Measurements from ENCODE around the gene EVI5L.

Gene EVI5L

DNA sequence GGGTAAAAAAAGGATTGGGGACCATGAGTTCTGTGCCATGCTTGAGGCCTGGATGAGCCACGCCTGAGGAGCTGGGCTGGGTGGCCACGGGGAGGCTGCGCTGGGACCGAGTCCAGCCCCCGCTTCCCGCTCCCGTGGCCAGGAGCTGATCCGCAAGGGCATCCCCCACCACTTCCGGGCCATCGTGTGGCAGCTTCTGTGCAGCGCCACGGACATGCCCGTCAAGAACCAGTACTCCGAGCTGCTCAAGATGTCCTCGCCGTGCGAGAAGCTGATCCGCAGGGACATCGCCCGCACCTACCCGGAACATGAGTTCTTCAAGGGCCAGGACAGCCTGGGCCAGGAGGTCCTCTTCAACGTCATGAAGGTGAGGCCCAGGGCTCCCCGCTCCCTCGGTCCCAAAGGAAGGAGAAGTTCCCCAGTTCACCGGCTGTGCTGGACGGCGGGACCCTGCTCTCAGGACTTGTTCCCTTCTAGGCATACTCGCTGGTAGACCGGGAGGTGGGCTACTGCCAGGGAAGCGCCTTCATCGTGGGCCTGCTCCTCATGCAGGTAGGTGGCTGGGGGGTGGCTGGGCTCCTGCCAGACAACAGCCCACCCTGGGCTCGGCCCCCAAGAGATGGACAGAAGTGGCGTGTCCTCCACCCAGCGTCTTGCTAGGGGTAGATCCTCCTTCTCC, 18.9 kb downstream of the EVI5L start:
- Histone ChIP-seq H3K36me3 (ENCODE audit: control insufficient read depth, low read length) (no peaks in the 10 kb centered on the region), H3K4me2 (ENCODE audit: low read length) (no peak overlapping the region), H3F3A (ENCODE audit: control insufficient read depth, insufficient read depth) (no peaks in the 10 kb centered on the region), H3K4me3 (ENCODE audit: low read length) (no peak overlapping the region), H3K9me2 (replicated peaks; ENCODE audit: control insufficient read depth, low read length) (no peaks in the 10 kb centered on the region), H3K79me2 (ENCODE audit: control insufficient read depth, low read length) (no peaks in the 10 kb centered on the region), H3K27me3 (ENCODE audit: control insufficient read depth, low read length) (no peaks in the 10 kb centered on the region), H3K9me3 (ENCODE audit: control insufficient read depth, insufficient read depth, low read length) (no peaks in the 10 kb centered on the region), H3K27ac (ENCODE audit: low read depth, low read length) (no peak overlapping the region), H4K20me1 (ENCODE audit: control insufficient read depth, insufficient read depth, low read depth, low read length) (no peaks in the 10 kb centered on the region), H3K4me1 (ENCODE audit: control insufficient read depth, low read length) (peaks cover 3% of the 10 kb centered on the region; the same call in 1 of the 2 replicates)
- TF ChIP-seq EZH2phosphoT487 (IDR thresholded peaks at IDR 0.05; ENCODE audit: borderline replicate concordance, low read length) (no peak), CTCF (IDR thresholded peaks at IDR 0.05; ENCODE audit: low read depth, low read length, poor library complexity, severe bottlenecking) (no peak)

GRCh38 chr19:7849631-7849999, 19.6 kb downstream of the EVI5L start:
- Histone ChIP-seq H3K27ac (ENCODE audit: low read depth, low read length) (no peak overlapping the region), H4K20me1 (ENCODE audit: control insufficient read depth, insufficient read depth, low read depth, low read length) (no peaks in the 10 kb centered on the region), H3K36me3 (ENCODE audit: control insufficient read depth, low read length) (no peaks in the 10 kb centered on the region), H3F3A (ENCODE audit: control insufficient read depth, insufficient read depth) (no peaks in the 10 kb centered on the region), H3K79me2 (ENCODE audit: control insufficient read depth, low read length) (no peaks in the 10 kb centered on the region), H3K4me1 (ENCODE audit: control insufficient read depth, low read length) (peaks cover 3% of the 10 kb centered on the region; the same call in 1 of the 2 replicates), H3K9me2 (replicated peaks; ENCODE audit: control insufficient read depth, low read length) (no peaks in the 10 kb centered on the region), H3K4me2 (ENCODE audit: low read length) (no peak overlapping the region), H3K4me3 (ENCODE audit: low read length) (no peak overlapping the region), H3K9me3 (ENCODE audit: control insufficient read depth, insufficient read depth, low read length) (no peaks in the 10 kb centered on the region), H3K27me3 (ENCODE audit: control insufficient read depth, low read length) (no peaks in the 10 kb centered on the region)
- TF ChIP-seq CTCF (IDR thresholded peaks at IDR 0.05; ENCODE audit: low read depth, low read length, poor library complexity, severe bottlenecking), result no peak
- TF ChIP-seq EZH2phosphoT487 (IDR thresholded peaks at IDR 0.05; ENCODE audit: borderline replicate concordance, low read length), result no peak

DNA sequence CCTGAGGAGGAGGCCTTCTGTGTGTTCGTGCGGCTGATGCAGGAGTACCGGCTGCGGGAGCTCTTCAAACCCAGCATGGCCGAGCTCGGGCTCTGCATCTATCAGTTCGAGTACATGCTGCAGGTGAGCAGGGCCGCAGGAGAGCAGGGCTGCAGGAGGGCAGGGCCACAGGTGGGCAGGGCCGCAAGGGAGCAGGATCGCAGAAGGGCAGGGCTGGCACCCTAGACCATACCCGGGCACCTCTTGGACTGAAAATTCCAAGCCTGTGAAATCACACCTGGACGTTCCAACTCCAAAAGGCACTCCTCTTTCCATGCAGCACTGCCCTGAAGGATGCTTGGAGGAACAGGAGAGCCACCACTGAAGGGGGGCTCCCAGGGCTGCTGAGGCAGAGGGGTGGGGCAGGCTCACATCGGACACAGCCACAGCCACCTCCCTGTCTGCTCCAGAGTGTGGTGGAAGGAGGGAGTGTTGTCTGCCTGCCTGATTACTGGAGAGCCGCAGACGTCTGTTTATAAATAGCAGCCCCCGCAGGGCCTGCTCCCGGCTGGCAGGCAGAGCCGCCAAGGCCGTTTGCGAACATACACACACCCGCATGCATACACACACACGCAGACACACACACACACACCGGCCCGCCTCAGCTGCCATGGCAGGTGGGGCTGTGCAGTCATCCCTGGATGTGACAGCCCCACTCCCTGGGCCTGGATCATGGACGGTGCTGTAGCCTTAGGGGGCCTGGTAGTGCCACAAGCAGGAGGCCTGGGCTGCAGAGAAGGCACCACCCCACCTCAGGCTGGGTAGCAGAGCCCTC, 20.2 kb downstream of the EVI5L start:
- Histone ChIP-seq H3K27me3 (ENCODE audit: control insufficient read depth, low read length) (no peaks in the 10 kb centered on the region), H3K4me2 (ENCODE audit: low read length) (no peak overlapping the region), H4K20me1 (ENCODE audit: control insufficient read depth, insufficient read depth, low read depth, low read length) (no peaks in the 10 kb centered on the region)

More for the DNA sequence above, 20.2 kb downstream of the EVI5L start:
- no peaks in the 10 kb centered on the region for H3F3A ChIP-seq (ENCODE audit: control insufficient read depth, insufficient read depth)
- peaks cover 3% of the 10 kb centered on the region; the same call in 1 of the 2 replicates for H3K4me1 ChIP-seq (ENCODE audit: control insufficient read depth, low read length)
- no peak for TF ChIP-seq CTCF (IDR thresholded peaks at IDR 0.05; ENCODE audit: low read depth, low read length, poor library complexity, severe bottlenecking)
- no peak for TF ChIP-seq EZH2phosphoT487 (IDR thresholded peaks at IDR 0.05; ENCODE audit: borderline replicate concordance, low read length)
- H3K79me2 ChIP-seq (ENCODE audit: control insufficient read depth, low read length), result no peaks in the 10 kb centered on the region
- no peak overlapping the region for H3K27ac ChIP-seq (ENCODE audit: low read depth, low read length)
- H3K9me3 ChIP-seq (ENCODE audit: control insufficient read depth, insufficient read depth, low read length), result no peaks in the 10 kb centered on the region
- no peaks in the 10 kb centered on the region for H3K36me3 ChIP-seq (ENCODE audit: control insufficient read depth, low read length)
- H3K4me3 ChIP-seq (ENCODE audit: low read length), result no peak overlapping the region
- H3K9me2 ChIP-seq (replicated peaks; ENCODE audit: control insufficient read depth, low read length), result no peaks in the 10 kb centered on the region
